UCSD-AML1 (cell line): ENCODE measurements around the gene FAM107B.
A peak's percentile ranks its signal among the peaks of the same experiment; 100 is the strongest.
"Not testable (repeated sequence)": the region's sequence is repeated elsewhere in the genome, so short reads cannot be mapped to it uniquely, and the experiment has no call there.

Source experiments
- DNase-seq: peaks from one replicate; lab custom pipeline; 2025; ENCODE audit not compliant: unreplicated experiment; lab: John Stamatoyannopoulos, UW

The FAM107B gene

GRCh38 chr10:14667280-14667679, 107.4 kb downstream of the FAM107B start:
- no peak for DNase-seq

- DNase-seq, result no peak
These were observed 108.5 kb downstream of the FAM107B start for GRCh38 chr10:14665865-14666857.

GRCh38 chr10:14665304-14665703, 109.4 kb downstream of the FAM107B start:
- no peak for DNase-seq

- no peak for DNase-seq
These were observed 110.4 kb downstream of the FAM107B start for GRCh38 chr10:14664345-14664744.

DNA sequence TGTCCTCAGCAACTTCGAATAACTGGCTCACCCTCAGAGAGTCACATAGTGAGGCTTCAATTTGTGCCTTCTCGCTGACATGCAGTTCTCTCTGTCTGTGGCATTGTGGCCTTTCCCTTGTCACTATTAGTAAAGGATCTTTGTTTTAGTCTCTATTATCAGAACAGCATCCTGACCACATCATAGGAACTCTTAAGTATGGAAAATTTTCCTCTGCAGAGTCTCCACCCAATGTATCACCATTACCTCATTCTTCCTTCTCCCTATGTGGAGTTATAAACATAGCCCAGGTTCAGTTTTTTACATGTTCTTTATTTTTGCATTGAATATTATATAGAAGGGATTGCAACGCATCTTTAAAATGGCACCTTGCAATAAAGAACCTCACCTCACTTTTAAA, 112.9 kb downstream of the FAM107B start:
- DNase-seq, result no peak

DNA sequence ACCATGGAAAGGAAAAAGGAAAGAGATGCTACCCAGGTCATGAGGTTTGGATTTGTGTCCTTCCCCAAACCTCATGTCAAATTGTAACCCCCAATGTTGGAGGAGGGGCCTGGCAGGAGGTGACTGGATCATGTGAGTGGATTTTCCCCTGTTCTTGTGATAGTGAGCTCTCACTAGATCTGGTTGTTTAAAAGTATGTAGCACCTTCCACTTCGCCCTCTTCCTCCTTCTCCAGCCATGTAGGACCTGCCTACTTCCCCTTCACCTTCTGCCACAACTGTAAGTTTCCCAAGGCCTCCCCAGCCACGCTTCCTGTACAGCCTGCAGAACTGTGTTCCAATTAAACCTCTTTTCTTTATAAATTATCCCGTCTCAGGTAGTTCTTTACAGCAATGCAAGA, 113.9 kb downstream of the FAM107B start:
- DNase-seq, result no peak

DNA sequence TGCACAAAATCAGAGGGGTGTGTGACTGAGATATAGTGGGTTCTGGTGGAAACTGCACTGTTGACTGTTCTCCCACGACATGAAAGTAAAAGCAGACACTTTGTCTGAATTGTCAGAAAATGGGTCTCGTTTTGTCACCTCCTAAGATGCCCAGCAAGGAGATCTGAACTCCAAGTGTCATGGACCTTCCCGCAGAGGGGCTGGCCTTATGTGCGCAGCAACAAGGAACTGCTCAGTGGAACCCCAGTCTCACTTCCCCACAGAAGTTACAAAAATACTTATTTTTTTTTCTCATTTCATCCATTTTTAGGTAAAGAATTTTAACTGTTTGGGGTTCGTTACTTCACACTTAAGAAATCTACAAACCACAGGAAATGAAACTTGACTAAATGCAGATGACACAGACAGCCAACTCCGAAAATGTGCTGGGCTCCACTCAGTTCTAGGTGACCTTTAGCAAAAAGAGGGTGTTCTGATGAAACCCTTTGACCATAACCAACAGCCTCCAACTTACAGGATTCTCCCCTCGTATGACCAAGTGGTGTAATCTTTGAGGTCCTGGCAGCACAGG, 115.0 kb downstream of the FAM107B start:
- DNase-seq, result no peak

DNA sequence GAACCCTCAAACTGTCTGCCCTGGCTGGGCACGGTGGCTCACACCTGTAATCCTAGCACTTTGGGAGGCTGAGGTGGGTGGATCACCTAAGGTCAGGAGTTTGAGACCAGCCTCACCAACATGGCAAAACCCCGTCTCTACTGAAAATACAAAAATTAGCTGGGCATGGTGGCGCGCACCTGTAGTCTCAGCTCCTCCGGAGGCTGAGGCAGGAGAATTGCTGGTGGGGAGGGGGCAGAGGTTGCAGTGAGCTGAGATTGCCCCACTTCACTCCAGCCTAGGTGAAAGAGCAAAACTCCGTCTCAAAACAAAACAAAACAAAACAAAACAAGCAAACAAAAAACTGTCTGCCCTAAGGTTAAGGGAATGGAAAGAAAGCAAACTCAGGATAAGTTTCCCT, 115.6 kb downstream of the FAM107B start:
- not testable (repeated sequence) for DNase-seq

DNA sequence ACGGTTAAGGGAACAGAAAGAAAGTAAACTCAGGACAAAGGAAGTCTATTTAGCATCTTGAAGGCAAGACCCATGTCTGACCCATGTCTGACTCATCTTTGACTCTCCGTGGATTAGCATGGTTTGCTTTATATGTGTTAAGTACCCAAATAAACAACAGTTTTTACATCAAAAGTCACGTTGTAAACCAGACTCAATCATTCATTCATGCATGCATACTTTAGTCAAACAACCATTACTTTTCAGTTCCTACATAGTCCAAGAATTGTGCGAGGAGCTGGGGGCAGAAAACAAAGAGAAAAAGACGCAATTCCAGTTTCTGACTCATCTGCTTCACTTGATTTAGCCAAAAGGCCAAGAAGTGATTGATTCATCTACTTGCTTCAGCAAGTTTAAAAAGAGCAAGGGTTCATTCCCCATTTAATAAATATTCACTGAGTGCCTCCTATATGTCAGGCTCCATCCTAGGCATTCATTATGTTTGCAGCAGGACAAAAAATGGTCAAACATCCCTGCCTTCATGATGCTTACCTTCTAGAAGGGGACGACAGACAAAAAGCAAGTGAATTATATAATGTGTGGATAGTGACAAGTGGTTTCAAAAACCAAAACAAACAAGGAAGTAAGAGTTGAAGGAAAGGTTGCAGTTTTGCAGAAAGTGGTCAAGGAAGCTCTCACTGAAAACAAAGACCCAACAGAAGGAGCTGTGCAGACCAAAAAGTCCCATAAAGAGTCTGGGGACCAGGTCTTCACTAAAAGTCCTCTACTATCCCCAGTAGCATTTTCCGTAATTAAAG, 116.2 kb downstream of the FAM107B start:
- no peak for DNase-seq

DNA sequence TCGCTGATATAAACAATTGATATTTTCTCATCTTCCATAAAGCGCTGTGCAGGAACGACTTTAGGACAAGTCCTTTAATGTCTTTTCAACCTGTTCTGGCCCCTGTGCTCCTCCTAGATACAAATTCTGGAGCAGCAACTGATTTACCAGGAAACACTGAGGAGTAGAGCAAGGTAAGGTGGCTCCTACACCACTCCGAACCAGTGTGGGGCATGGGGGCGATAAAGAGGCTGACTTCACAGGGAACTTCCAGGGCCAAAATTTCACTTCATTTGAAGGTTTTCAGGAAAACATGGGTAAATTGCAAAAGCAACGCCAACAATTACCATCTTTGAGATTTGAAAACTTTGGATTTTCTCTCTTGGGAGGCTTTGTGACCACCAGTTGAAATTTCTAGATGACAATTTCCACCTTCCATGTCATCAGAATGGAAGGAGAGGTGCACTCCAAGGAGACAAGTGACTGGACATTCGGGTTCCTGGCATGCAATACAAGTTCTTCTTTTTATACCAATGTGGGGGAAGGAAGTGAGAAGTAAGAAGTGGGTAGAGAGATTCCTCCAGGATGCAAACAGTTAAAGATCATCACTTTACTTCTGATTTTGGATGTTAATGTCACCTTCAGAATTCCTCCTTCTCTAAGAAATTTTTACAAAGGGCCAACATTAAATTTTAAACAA, 118.5 kb downstream of the FAM107B start:
- no peak for DNase-seq

DNA sequence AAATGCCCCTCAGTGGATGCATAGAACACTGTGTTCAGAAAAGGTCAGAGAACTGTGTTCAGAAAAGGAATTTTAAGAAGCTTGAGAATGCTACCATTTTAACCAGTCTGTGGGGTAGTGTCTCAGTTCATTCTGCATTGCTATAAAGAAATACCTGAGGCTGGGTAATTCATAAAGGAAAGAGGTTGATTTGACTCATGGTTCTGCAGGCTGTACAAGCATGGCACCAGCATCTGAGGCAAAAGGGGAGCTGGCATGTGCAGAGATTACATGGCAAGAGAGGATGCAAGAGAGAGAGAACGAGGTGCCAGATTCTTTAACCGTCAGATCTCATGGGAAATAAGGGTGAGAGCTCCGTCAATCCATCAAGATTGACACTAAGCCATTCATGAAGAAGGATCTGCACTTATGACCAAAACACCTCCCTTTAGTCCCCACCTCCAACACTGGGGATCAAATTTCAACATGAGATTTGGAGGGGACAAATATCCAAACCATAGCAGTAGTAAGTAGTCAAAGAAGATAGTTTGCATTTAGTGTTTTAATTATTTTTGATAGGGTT, 119.8 kb downstream of the FAM107B start:
- DNase-seq, result no peak

- DNase-seq, result no peak
These were observed 121.2 kb downstream of the FAM107B start for GRCh38 chr10:14653271-14654161.

DNA sequence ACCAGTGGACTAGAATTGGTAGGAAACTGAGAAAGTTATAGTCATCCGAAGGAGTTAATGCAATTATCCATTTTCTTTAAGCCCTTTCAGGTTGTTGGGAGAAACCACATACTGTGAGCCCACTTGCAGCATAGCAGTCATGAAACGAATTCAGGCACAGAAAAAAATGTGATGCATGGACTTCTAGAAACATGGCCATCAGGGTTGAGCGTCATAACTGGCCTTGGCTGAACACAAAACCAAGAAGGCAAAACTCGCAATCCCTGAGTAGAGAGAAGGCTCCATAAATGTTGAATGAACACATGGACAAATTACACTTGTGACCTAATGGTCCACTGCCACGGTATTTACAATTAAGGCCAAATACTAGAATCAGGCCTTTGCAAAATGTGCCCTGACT, 121.9 kb downstream of the FAM107B start:
- no peak for DNase-seq

DNA sequence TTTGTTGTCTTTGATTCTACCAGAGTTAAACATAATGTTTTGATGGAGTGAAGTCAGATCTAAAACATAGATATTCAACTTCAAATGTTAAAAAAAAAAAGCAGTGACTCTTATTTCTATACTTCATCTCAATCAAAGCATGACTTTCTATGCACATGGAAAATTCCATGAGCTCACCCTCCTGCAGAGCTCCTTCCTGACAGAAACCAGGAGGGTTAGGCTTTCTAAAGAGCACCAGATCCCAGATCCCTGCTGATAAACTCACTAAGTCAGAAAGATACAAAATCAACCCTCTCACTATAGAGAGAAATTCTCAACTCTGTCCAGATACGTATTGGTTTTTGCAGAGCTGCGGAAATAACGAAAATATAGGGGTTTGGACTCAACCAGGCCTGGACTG, 122.6 kb downstream of the FAM107B start:
- no peak for DNase-seq

DNA sequence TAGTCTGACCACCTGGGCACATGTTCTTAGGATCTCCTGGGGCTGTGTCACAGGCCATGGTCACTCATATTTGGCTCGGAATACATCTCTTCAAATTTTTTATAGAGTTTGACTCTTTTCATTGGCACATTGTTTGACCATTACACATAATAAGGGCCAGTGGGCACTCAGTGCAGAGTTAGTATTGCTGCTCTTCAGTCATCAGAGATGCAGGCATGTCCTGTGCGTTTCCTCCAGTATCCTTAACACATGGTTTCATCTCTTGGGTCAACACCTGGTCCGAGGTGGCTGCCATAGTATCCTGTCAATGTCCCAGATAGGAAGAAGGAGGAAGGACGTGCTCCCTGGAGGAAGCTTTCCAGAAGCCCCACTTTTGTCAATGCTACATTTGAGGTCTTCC, 125.0 kb downstream of the FAM107B start:
- no peak for DNase-seq

DNA sequence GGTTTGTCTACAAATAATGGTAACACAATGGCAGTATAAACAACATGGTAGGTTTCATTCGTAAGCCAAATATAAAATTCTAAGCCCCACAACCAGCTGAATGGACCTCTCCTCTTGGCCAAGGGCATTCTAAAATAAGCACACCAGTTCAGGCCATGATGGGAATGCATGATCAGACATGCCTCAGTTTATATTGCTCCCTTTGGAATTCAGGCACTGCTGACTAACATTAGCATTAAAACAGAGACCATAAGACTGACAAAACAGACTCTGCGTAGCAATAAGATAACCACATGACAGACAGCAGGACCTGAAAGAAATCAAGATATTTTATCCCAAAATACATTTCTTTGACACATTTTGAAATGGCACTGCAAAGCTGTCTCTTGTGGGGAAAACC, 125.8 kb downstream of the FAM107B start:
- no peak for DNase-seq

DNA sequence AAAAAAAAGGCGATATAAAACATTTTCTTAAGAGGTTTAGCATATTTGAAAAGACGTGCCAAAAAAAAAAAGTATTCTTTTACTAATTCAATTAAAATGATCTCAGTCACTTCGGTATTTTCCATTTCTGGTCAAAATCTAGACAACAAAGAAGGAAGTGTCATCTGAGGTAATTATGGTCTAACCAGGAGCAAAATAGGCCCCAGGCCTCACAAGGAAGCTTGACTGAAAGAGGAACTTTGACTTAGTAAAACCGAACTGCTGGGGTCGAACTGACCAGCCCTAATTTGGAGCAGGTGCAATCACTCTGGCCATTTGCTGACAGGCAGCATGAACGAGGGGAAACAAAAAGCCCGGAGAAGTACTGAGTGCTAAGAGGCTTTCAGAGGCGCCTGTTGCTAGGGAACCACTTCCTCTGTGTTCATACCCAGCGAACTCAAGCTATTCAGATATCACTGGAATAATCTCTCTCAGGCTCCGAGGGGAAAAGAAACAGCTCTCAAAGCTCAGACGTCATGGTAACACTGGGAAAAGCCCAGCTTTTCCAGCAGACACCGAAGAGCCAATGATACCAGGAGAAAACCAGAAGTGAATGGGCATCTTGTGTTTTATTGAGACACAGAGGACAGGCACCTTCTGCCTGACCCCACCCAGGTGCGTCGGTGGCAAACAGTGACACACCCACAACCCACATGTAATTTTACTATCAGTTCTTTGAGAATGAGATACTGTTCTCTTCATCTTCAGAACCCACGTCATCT, 126.5 kb downstream of the FAM107B start:
- peak; percentile 66 for DNase-seq

DNA sequence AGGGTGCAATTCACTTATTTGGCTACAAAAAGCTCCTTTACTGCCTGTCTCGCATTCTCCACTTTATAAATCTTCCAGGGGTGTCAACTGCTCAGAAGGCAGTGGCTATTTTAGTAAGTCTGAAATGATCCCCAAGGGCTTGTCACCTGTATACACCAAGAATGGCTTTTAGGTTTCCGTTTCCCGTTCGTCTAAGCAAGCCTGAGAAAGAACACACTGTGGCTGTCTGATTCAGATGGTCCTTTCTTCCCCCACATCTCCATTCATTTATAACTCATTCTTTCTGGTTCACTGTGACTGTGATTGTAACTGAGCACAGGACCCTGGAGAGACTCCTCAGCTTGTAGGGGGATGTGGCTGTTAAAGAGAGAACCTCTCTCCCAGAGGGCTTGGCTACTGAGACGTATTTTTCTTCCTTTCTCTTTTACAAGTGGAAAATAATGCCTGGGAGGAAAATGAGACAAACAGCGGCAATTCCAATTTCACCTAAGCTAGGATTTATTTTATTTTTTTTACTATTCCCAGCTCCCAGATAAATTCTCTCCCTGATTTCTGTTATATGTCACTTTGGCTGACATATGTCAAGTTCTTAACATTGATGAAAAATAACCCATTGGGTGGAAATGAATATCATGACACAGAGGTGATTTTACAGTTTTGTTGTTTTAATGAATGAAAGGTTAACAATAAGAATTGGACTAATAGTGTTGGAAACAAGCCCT, 129.3 kb downstream of the FAM107B start:
- DNase-seq, result no peak
